HG03108 (cell line): ENCODE measurements around the gene CPLANE1.
"Not testable (repeated sequence)": the region's sequence is repeated elsewhere in the genome, so short reads cannot be mapped to it uniquely, and the experiment has no call there.

Experiments used
- ATAC-seq: cut with Tn5 transposase; IDR thresholded peaks from one replicate; pipeline ENCODE4 v1.9.1; 2021; ENCODE audit warnings: moderate library complexity; ENCODE audit not compliant: unreplicated experiment

The CPLANE1 gene

GRCh38 chr5:37208883-37209797, 40.0 kb downstream of the CPLANE1 start:
- no peak for ATAC-seq

- no peak for ATAC-seq
These were observed 41.4 kb downstream of the CPLANE1 start for GRCh38 chr5:37207802-37208201.

DNA sequence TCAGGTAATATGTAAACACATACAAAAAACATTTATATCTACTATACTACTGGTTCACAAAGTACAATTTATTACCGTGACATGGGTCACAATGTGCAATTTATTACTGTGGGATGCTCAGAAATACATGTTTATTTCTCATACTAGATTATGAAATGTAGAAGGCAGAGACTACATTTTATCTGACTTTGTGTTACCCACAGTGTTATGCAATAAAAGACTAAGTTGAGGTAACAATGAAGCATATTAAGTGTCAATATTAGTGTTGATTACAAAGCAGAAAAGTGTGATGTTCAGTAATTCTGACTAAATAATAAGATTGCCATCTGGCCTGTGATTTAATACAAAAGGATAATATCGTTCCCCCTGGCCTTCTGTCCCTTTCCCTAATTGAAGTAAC, 42.4 kb downstream of the CPLANE1 start:
- ATAC-seq = no peak

DNA sequence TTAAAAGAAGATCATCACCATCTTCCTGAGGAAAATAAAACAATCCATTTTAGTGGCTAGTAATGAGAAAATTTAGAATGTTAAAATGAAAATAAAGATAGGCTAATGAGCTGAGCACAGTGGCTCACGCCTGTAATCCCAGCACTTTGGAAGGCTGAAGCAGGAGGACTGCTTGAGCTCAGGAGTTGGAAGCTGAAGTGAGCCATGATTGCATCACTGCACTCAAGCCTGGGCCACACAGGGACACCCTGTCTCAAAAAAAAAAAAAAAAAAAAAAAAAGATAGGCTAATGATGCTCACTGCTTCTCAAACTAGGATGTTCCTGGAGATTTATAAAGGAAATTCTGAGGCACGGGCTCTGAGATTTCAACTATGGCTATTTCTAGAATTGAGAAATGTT, 50.3 kb downstream of the CPLANE1 start:
- ATAC-seq = no peak

- ATAC-seq = peak; percentile 50
These were observed 51.1 kb downstream of the CPLANE1 start for GRCh38 chr5:37198061-37198460.

- peak; percentile 82 for ATAC-seq
These were observed 51.7 kb downstream of the CPLANE1 start for GRCh38 chr5:37197340-37198050.

DNA sequence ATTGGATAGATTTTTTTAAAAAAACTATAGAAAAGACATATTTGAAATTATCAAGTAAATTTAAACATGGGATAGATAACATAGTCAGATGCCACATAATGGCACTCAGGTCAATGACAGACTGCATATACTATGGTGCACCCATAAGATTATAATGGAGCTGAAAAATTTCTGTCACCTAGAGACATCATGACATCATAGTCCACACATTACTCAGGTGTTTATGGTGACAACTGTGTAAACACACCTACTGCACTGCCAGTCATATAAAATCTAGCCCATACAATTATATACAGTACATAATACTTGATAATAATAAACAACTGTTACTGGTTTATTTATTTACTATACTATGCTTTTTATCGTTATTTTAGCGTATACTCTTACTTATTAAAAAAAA, 58.6 kb downstream of the CPLANE1 start:
- no peak for ATAC-seq

DNA sequence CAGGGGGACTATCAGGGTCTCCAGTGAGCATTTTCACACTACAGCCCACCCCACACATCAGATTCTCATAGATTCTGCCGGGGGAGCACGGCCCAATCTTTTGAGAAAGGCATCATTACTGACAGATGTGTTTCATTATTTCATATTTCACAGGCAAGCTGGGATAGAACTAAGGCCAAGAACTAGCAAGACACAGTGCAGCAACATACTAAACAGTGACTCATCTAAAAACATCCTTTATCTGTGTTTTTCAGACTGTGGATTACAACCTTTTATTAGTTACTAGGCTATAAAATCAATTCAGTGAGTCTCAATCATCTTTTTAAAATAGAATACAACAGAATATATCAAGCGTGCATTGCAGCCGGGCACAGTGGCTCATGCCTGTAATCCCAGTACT, 59.8 kb downstream of the CPLANE1 start:
- no peak for ATAC-seq

DNA sequence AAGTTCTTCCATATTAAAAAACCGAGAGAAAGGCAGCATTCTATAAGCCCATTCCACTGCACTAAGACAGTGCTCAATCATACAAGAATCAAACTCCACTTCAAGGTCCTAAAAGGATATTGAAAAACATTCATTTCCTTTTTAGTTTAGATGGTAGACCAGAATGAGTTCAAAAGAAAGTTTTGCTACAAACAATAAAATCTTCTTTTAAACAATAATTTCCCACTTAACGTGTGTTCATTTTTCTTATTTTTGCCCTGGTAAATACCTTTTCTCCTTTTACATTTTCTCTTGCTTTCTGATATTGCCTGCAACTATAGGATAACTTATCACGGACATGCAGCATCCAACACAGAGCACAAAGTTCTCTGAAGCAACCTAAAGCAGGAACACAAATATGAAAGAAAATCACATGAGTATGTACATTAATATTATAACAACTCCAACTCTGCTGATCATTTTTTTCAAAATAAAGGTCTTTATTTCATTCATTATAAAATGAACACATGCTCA, 61.7 kb downstream of the CPLANE1 start:
- no peak for ATAC-seq

DNA sequence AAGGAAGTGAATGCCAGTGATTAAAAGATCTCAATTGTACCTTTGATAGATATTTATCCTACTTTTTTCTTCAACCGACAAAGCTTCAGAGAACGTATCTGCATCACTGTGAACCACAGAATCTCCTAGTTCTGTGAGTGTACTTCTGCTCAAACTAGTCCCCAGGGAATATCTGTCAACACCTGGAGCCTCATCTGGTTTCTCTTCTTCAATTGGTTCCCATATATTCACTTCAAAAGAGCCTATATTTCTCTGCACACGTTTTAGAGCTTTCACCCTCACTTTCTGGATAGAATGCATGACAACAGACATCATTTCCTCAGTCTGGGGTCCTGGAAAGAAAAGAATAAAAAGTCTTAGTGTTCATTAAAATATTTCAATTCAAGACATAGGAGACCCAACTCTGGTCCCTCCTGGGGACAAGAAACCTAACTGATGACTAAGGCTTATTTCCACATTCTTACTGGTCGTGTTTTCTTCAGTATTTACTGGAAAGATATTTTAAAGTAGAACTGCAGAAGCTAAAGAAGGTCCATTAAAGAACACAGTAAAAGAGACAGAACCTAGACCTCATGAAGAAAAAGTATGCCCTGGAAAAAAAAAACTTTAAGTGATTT, 64.3 kb downstream of the CPLANE1 start:
- peak; percentile 90 for ATAC-seq

DNA sequence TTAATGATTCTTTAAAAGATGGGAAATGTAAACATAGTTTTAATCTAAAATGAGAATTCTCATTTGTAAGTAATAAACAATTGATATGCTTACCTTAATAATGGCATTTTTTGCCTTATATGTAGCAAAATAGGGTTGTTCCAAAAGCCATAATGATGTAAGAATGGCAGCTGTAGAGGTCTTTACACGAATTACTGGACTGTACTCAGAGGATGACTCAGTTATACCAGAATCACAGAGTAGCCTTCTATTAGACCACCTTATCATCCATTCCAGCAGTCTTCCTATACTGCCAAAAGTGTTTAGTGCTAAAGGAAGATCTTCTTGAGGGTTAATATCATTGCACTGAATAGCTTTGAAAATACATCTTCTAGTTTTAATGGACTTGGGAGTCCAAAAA, 66.5 kb downstream of the CPLANE1 start:
- ATAC-seq = no peak

GRCh38 chr5:37174928-37175327, 74.2 kb downstream of the CPLANE1 start:
- ATAC-seq = no peak

DNA sequence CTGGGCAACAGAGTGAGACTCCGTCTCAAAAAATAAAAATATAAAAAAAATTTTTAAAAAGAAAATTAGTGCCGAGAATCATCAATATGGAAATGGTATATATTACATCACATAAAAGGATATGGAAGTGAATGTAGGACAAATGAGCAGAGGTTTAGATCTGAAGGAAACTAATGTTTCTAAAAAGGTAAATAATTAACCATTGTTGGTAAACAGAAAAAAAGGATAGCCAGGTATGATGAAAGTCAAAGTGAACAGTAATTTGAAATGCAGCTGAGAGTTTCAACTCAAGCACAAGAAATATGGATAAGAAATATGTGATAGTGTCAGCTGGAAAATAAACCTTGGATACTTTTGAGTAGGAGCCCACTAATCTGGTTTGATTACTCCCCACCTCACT, 76.2 kb downstream of the CPLANE1 start:
- ATAC-seq = no peak

- ATAC-seq = no peak
These were observed 78.3 kb downstream of the CPLANE1 start for GRCh38 chr5:37170856-37171255.

DNA sequence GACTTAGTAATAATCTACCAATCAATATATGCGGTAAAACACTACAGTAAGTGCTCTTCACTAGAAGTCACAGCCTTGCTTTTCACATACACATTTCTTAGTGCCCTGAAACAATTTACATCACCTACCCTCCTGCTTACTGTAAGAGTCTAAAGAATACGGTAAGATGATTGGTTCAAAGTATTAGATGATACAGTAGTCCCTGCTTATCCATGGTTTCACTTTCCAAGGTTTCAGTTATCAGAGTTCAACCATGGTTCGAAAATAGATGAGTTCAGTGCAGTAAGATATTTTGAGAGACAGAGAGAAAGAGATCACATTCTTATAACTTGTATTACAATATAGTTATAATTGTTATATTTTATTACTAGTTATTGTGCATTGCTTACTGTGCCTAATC, 83.0 kb downstream of the CPLANE1 start:
- no peak for ATAC-seq

- no peak for ATAC-seq
These were observed 83.4 kb downstream of the CPLANE1 start for GRCh38 chr5:37165761-37166160.

DNA sequence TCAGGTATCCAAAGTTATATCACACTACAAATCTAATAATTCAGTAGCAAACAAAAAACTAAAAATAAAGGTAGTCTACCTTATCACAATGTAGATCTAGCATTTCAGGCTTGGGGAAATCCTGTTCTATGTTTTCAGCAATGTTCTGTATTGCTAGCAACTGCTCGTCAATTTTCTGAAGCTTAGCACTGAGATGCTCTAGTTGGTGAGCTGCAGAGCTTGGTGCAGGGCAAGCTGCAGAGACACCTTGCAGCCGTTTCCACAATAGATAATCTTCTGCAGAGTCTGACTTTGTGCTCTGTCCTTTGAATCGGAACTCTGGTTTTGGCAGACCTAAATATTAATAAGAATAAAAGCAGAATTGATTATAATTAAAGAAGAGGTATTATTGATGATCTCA, 95.5 kb downstream of the CPLANE1 start:
- ATAC-seq = no peak

DNA sequence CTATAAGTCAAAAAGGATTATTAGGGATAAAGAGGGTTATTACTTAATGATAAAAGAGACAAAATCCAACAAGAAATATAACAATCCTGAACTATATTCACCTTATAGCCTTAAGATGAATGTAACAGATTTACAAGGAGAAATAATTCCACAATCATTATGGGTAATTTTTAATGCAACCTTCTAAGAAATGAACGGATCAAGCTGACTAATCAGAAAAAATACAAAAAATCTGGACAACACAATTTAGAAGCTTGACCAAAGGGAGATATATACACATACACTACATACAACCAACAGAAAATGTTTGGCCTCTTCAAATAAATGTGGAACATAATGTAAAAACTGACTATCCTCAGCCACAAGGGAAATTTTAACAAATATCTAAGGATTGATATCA, 102.3 kb downstream of the CPLANE1 start:
- ATAC-seq = no peak

- ATAC-seq = no peak
These were observed 112.5 kb downstream of the CPLANE1 start for GRCh38 chr5:37136694-37137093.

- ATAC-seq = not testable (repeated sequence)
These were observed 113.9 kb downstream of the CPLANE1 start for GRCh38 chr5:37135312-37135711.

- no peak for ATAC-seq
These were observed 115.2 kb downstream of the CPLANE1 start for GRCh38 chr5:37133939-37134338.

GRCh38 chr5:37132646-37133045, 116.5 kb downstream of the CPLANE1 start:
- ATAC-seq = no peak
